K562 (cell line): ENCODE results near the gene PHTF2. TPM values are rescaled to one million over a fixed set of nuclear protein-coding genes. Genes with fewer than 3 reads are reported as not detected.
A peak's percentile ranks its signal among the peaks of the same experiment; 100 is the strongest.

Experiments
- ATAC-seq: fragments of 200-7000 bp; cut with Tn5 transposase; 3 replicates; pipeline ENCODE4 v1.9.1; 2020; ENCODE audit warnings: moderate library complexity
- BruUV-seq: library from RNA; stranded (reverse); fragments of 400-500 nt; replicated peaks from 2 replicates; lab custom pipeline; 2021; lab: Mats Ljungman, UMichigan
- CTCF ChIA-PET: fragments of 300-600 bp; formaldehyde crosslinking; extraction: SDS; loops from one replicate; lab custom pipeline; 2021; ENCODE audit warnings: low intra/inter-chr PET ratio; lab: Yijun Ruan, JAX
- POLR2A ChIA-PET: fragments of 300-600, 350-650 bp; sonication (Branson Sonifier 250); formaldehyde crosslinking; extraction: SDS; loops from one replicate; lab custom pipeline; 2021; ENCODE audit warnings: antibody characterized with exemption, inconsistent platforms; lab: Yijun Ruan, JAX
- DNase-seq, 4 experiments: peaks; one replicate each; pipeline versions ENCODE4 v3.0.0 to v3.0.0-alpha.2; 2011 to 2018; ENCODE audit warnings: low spot score in 3 of 4, mixed read lengths in 3 of 4; ENCODE audit errors: extremely low read depth in 1 of 4
- FAIRE-seq: peaks from 2 replicates; lab custom pipeline; 2011; peaks lifted over from hg19 to GRCh38; lab: Jason Lieb, UNC
- H2AFZ ChIP-seq: 2 replicates; pipeline ENCODE4 v1.6.0; 2011; ENCODE audit warnings: low read depth, low read length, control low read depth, inconsistent platforms
- H3K27ac ChIP-seq: fragments of 200-600 bp; 3 replicates; pipeline ENCODE4 v1.8.0; 2011; ENCODE audit warnings: low read depth, mild to moderate bottlenecking, control low read depth, inconsistent platforms, low read length, moderate library complexity, mixed read lengths; ENCODE audit errors: extremely low read depth
- H3K27me3 ChIP-seq, 2 experiments: fragments of 300-600 bp in 1 of 2; 2 replicates in 1 of 2; 3 replicates in 1 of 2; pipeline versions ENCODE4 v1.6.0 to v1.8.0; 2011; ENCODE audit warnings: inconsistent platforms in 2 of 2, low read length in 2 of 2, mild to moderate bottlenecking in 1 of 2, mixed read lengths in 1 of 2, moderate library complexity in 1 of 2; ENCODE audit not compliant: control insufficient read depth in 2 of 2, insufficient read depth in 2 of 2
- H3K36me3 ChIP-seq: fragments of 300-600 bp; 3 replicates; pipeline ENCODE4 v1.8.0; 2011; ENCODE audit warnings: mild to moderate bottlenecking, low read length, inconsistent platforms; ENCODE audit not compliant: control insufficient read depth, insufficient read depth
- H3K4me1 ChIP-seq, 2 experiments: fragments of 200-600 bp in 1 of 2; replicated peaks in 1 of 2; 2 replicates in 1 of 2; 3 replicates in 1 of 2; pipeline versions ENCODE4 v1.5.1 to v1.8.0; 2011; ENCODE audit warnings: inconsistent platforms in 2 of 2, low read length in 2 of 2, mild to moderate bottlenecking in 1 of 2, mixed read lengths in 1 of 2, moderate library complexity in 1 of 2; ENCODE audit not compliant: control insufficient read depth in 2 of 2, insufficient read depth in 2 of 2
- H3K4me2 ChIP-seq: 2 replicates; pipeline ENCODE4 v1.6.1; 2011; ENCODE audit warnings: low read length, control low read depth, inconsistent platforms, mixed read lengths; ENCODE audit not compliant: insufficient read depth
- H3K4me3 ChIP-seq: fragments of 200-600 bp; sonication (generic), shearing (Covaris generic); 2 replicates; pipeline ENCODE4 v1.5.1; 2016; ENCODE audit warnings: control low read depth, inconsistent platforms
- H3K79me2 ChIP-seq: fragments of 200-600 bp; 3 replicates; pipeline ENCODE4 v1.8.0; 2011; ENCODE audit warnings: low read length, inconsistent platforms; ENCODE audit not compliant: control insufficient read depth, insufficient read depth
- H3K9ac ChIP-seq, 2 experiments: 2 replicates each; pipeline versions ENCODE4 v1.6.0 to v1.6.1; 2011; ENCODE audit warnings: low read depth in 2 of 2, low read length in 2 of 2, control low read depth in 1 of 2, inconsistent platforms in 1 of 2, mild to moderate bottlenecking in 1 of 2, mixed read lengths in 1 of 2; ENCODE audit not compliant: insufficient read depth in 1 of 2
- H3K9me1 ChIP-seq: one replicate; pipeline ENCODE4 v1.6.0; 2011; ENCODE audit warnings: inconsistent platforms, mild to moderate bottlenecking, low read length, moderate library complexity; ENCODE audit not compliant: control insufficient read depth, insufficient read depth
- H3K9me3 ChIP-seq: replicated peaks from 2 replicates; pipeline ENCODE4 v1.5.1; 2011; ENCODE audit warnings: low read depth, low read length, inconsistent platforms; ENCODE audit not compliant: control insufficient read depth, insufficient read depth
- H4K20me1 ChIP-seq: replicated peaks from 2 replicates; pipeline ENCODE4 v1.6.1; 2011; ENCODE audit warnings: low read length, inconsistent platforms, mixed read lengths; ENCODE audit not compliant: control insufficient read depth, insufficient read depth
- CEBPB ChIP-seq: fragments of 450-650 bp; IDR thresholded peaks from 2 replicates; pipeline ENCODE4 v1.6.1; 2016; ENCODE audit warnings: missing genetic modification characterization, missing compliant biosample characterization
- CREM ChIP-seq: IDR thresholded peaks from 2 replicates; pipeline ENCODE4 v1.6.1; 2014; ENCODE audit warnings: antibody characterized with exemption, low read depth
- DIDO1 ChIP-seq: fragments of 450-650 bp; IDR thresholded peaks from 2 replicates; pipeline ENCODE4 v1.6.1; 2016; ENCODE audit warnings: low read depth, missing biosample characterization, missing genetic modification characterization
- KLF1 ChIP-seq: fragments of 450-650 bp; IDR thresholded peaks from 2 replicates; pipeline ENCODE4 v1.6.1; 2016; ENCODE audit warnings: missing genetic modification characterization, missing compliant biosample characterization
- MYBL2 ChIP-seq, 2 experiments: fragments of 450-650 bp in 1 of 2; sonication (generic) in 1 of 2; formaldehyde crosslinking in 1 of 2; IDR thresholded peaks; 2 replicates each; pipeline versions ENCODE4 v1.6.1 to v1.8.1; 2017 to 2022; ENCODE audit warnings: borderline replicate concordance in 1 of 2, inconsistent platforms in 1 of 2, low read depth in 1 of 2, mild to moderate bottlenecking in 1 of 2, missing genetic modification reagents in 1 of 2, moderate library complexity in 1 of 2
- NCOA6 ChIP-seq: fragments of 450-650 bp; IDR thresholded peaks from 2 replicates; pipeline ENCODE4 v1.6.1; 2017; ENCODE audit warnings: mild to moderate bottlenecking
- SP1 ChIP-seq: sonication (generic); formaldehyde crosslinking; IDR thresholded peaks from 2 replicates; pipeline ENCODE4 v1.8.1; 2022; ENCODE audit warnings: mild to moderate bottlenecking, missing genetic modification reagents
- SUPT5H ChIP-seq: fragments of 450-650 bp; IDR thresholded peaks from 2 replicates; pipeline ENCODE4 v1.6.1; 2016
- ZNF586 ChIP-seq: fragments of 450-650 bp; formaldehyde crosslinking; conservative IDR thresholded peaks from 2 replicates; pipeline ENCODE4 v1.4.0; 2020; ENCODE audit warnings: mild to moderate bottlenecking, moderate library complexity
- WGBS: fragments of 100-300 bp; shearing (Covaris generic); methylation state at CpG from one replicate; pipeline ENCODE4 v1.1.6; 2016; ENCODE audit warnings: low coverage, mixed read lengths; ENCODE audit not compliant: insufficient coverage; ENCODE audit errors: missing lambda C conversion rate; 5-methylcytosine and 5-hydroxymethylcytosine counted together
- in situ Hi-C: fragments of 300-500 bp; cut with MboI; formaldehyde crosslinking; loops from 4 replicates; pipeline ENCODE4 v1.15.0; 2018; ENCODE audit warnings: inconsistent platforms, mixed read lengths
- intact Hi-C: fragments of 100-400 bp; cut with micrococcal nuclease; formaldehyde crosslinking; loops from 2 replicates; pipeline ENCODE4 v1.14.2; 2022
- polyA plus RNA-seq, 8 experiments: library from polyadenylated mRNA; depleted of rRNA in 4 of 8; stranded (reverse) in 5 of 8; unstranded in 3 of 8; fragments of >200 nt; fragmentation: Nextera tagmentation in 2 of 8; fragmentation: Illumina TruSeq in 1 of 8; extraction: Ambion mirVana in 2 of 8; extraction: Trizol in 1 of 8; gene quantifications; 2 replicates each; pipeline versions ENCODE4 v1.2.1 to v1.2.3, GENCODE V29; 2011 to 2014; ENCODE audit warnings: inconsistent platforms in 1 of 8, missing spikeins in 1 of 8
- total RNA-seq, 7 experiments: library from RNA; depleted of rRNA in 6 of 7; stranded (reverse); fragments of >200 nt in 6 of 7; fragmentation: Illumina TruSeq in 2 of 7; extraction: Trizol in 2 of 7; gene quantifications; 2 replicates each; pipeline versions ENCODE4 v1.2.1 to v1.2.3, GENCODE V29; 2011 to 2021; ENCODE audit warnings: low replicate concordance in 1 of 7
- TF ChIP-seq, protein P1 (sequence below), 2 experiments: IDR thresholded peaks; 2 replicates each; pipeline ENCODE4 v1.6.1; 2011; ENCODE audit warnings: borderline replicate concordance in 1 of 2, control low read depth in 1 of 2, low read depth in 1 of 2, low read length in 1 of 2, mild to moderate bottlenecking in 1 of 2, mixed read lengths in 1 of 2, moderate library complexity in 1 of 2; ENCODE audit not compliant: insufficient read depth in 1 of 2, insufficient read length in 1 of 2, poor library complexity in 1 of 2, severe bottlenecking in 1 of 2; ENCODE audit errors: extremely low read depth in 1 of 2
- TF ChIP-seq, protein P2 (sequence below): sonication (generic); formaldehyde crosslinking; IDR thresholded peaks from 2 replicates; pipeline ENCODE4 v1.8.0; 2022; ENCODE audit warnings: mild to moderate bottlenecking, low read depth, missing genetic modification reagents
- TF ChIP-seq, protein P3 (sequence below): fragments of 200-800 bp; sonication (Bioruptor generic); IDR thresholded peaks from 2 replicates; pipeline ENCODE4 v1.6.1; 2017; ENCODE audit warnings: missing genetic modification characterization, missing compliant biosample characterization
- TF ChIP-seq, protein P4 (sequence below): fragments of 450-650 bp; formaldehyde crosslinking; IDR thresholded peaks from 2 replicates; pipeline ENCODE4 v1.4.0; 2022; ENCODE audit warnings: missing genetic modification characterization

PHTF2 gene
- total and polyA plus RNA-seq, 9 of the 15 experiments (the other 6 are each of a cell fraction or from before 2014, with no cell fraction given): 17.9 to 43.6 (median 25.4) TPM

DNA sequence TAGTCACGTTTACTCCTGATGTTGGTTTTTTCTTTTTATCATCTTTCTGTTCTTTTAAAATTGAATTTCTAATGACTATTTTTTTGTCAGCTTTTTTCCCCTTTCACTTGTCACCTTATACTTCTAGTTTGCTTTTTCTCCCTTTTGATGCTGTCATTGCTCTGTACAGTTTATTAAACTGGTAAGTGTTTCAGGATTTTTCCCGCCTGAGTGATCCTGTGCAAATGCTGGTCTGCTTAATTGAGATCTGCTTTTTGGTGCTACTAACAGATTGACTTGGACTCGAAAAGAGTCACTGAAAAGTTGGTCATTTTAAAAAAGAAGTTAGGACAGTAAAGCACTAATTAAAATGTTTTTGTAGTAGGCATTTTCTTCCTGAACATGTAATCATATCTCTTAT is 95.2 kb downstream of the PHTF2 start (continued):
- no peak for TF ChIP-seq KLF1 (tag)
- TF ChIP-seq CEBPB (tag): no peak
- TF ChIP-seq SP1: no peak
- TF ChIP-seq, protein P1, sequence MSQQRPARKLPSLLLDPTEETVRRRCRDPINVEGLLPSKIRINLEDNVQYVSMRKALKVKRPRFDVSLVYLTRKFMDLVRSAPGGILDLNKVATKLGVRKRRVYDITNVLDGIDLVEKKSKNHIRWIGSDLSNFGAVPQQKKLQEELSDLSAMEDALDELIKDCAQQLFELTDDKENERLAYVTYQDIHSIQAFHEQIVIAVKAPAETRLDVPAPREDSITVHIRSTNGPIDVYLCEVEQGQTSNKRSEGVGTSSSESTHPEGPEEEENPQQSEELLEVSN (IDR thresholded peaks at IDR 0.05; ENCODE audit: borderline replicate concordance in 1 of 2, extremely low read depth in 1 of 2, insufficient read depth in 1 of 2, insufficient read length in 1 of 2, low read depth in 1 of 2, low read length in 1 of 2, poor library complexity in 1 of 2, severe bottlenecking in 1 of 2): no peak
- TF ChIP-seq NCOA6: no peak
- no peak for TF ChIP-seq DIDO1

DNA sequence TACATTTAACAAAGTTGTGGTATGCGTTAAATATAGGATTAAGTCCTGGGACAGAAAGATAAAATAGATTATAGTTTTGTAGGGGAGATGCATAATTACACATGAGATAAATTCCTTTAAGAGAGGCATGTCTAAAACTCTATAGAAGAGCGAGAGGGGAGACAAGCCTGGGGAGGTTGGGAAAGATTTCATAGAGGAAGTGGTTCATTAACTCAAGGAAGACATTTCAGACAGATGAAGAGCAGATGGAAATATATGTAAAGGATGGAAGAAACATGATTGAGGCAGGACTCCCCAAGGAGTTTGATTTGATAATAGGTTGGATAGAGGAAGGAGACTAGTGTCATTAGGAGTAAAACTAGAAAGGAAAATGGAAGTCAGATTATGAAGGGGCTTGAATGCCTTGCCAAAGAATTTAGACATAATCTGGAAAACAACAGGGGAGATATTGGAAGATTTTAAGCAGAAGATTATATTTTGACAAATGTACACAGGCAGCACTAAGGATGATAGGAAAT is 96.1 kb downstream of the PHTF2 start:
- Histone ChIP-seq H3K4me2 (no peak overlapping the region), H2AFZ (no peak overlapping the region), H3K27me3 (no peaks in the 10 kb centered on the region), H3K9me1 (no peaks in the 10 kb centered on the region), H3K9me3 (no peaks in the 10 kb centered on the region), H3K79me2 (peaks cover 10% of the 10 kb centered on the region), H3K36me3 (no peaks in the 10 kb centered on the region; the same call in 2 of the 3 replicates), H4K20me1 (no peaks in the 10 kb centered on the region), H3K9ac (no peak overlapping the region), H3K4me1 (peaks cover 5 to 10% of the 10 kb centered on the region in 2 experiments; a peak in 4 of 5 replicates), H3K4me3 (no peak overlapping the region), H3K27ac (no peak overlapping the region)
- intact Hi-C loops: no loop called here
- CTCF ChIA-PET: no interaction called here
- TSS peak; percentile 15 for BruUV-seq
- in situ Hi-C loops: no loop called here
- WGBS: 36% methylated on average over 2 of the region's 2 CpGs
- POLR2A ChIA-PET: no interaction called here
- ATAC-seq: no peak
- no peak for DNase-seq
- FAIRE-seq: no peak
- TF ChIP-seq MYBL2 (IDR thresholded peaks at IDR 0.05; ENCODE audit: low read depth): no peak
- no peak for TF ChIP-seq MYBL2 (CRISPR knock-in tag; IDR thresholded peaks at IDR 0.05; ENCODE audit: borderline replicate concordance)
- TF ChIP-seq, protein P2, sequence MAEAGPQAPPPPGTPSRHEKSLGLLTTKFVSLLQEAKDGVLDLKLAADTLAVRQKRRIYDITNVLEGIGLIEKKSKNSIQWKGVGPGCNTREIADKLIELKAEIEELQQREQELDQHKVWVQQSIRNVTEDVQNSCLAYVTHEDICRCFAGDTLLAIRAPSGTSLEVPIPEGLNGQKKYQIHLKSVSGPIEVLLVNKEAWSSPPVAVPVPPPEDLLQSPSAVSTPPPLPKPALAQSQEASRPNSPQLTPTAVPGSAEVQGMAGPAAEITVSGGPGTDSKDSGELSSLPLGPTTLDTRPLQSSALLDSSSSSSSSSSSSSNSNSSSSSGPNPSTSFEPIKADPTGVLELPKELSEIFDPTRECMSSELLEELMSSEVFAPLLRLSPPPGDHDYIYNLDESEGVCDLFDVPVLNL (CRISPR knock-in tag): no peak
- no peak for TF ChIP-seq ZNF586 (CRISPR knock-in tag)
- TF ChIP-seq CREM: no peak
- TF ChIP-seq, protein P3, sequence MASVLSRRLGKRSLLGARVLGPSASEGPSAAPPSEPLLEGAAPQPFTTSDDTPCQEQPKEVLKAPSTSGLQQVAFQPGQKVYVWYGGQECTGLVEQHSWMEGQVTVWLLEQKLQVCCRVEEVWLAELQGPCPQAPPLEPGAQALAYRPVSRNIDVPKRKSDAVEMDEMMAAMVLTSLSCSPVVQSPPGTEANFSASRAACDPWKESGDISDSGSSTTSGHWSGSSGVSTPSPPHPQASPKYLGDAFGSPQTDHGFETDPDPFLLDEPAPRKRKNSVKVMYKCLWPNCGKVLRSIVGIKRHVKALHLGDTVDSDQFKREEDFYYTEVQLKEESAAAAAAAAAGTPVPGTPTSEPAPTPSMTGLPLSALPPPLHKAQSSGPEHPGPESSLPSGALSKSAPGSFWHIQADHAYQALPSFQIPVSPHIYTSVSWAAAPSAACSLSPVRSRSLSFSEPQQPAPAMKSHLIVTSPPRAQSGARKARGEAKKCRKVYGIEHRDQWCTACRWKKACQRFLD (CRISPR knock-in tag): no peak
- TF ChIP-seq SUPT5H: no peak
- TF ChIP-seq, protein P4, sequence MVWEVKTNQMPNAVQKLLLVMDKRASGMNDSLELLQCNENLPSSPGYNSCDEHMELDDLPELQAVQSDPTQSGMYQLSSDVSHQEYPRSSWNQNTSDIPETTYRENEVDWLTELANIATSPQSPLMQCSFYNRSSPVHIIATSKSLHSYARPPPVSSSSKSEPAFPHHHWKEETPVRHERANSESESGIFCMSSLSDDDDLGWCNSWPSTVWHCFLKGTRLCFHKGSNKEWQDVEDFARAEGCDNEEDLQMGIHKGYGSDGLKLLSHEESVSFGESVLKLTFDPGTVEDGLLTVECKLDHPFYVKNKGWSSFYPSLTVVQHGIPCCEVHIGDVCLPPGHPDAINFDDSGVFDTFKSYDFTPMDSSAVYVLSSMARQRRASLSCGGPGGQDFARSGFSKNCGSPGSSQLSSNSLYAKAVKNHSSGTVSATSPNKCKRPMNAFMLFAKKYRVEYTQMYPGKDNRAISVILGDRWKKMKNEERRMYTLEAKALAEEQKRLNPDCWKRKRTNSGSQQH (CRISPR knock-in tag): no peak
